T-helper 2 cell treated with Interferon-gamma antibody and Interleukin-4, amounts not matched to agents 5 μg/mL and 100 μg/mL, for 36 hours (primary cell): ENCODE results near the gene GLS.
"Not testable (repeated sequence)": the region's sequence is repeated elsewhere in the genome, so short reads cannot be mapped to it uniquely, and the experiment has no call there.

Experiments
- DNase-seq: peaks from one replicate; pipeline ENCODE4 v3.0.0; 2021; ENCODE audit warnings: low spot score
- H3K27ac Mint-ChIP-seq: one replicate; pipeline ENCODE4 v1.8.0; 2021; ENCODE audit warnings: mild to moderate bottlenecking, mixed read lengths
- H3K27me3 Mint-ChIP-seq: one replicate; pipeline ENCODE4 v1.8.0; 2021; ENCODE audit warnings: low read depth, mixed read lengths
- H3K36me3 Mint-ChIP-seq: one replicate; pipeline ENCODE4 v1.8.0; 2021; ENCODE audit warnings: low read depth, mixed read lengths
- H3K4me1 Mint-ChIP-seq: one replicate; pipeline ENCODE4 v1.8.0; 2021; ENCODE audit warnings: low read depth, mixed read lengths
- H3K4me3 Mint-ChIP-seq: one replicate; pipeline ENCODE4 v1.8.0; 2022; ENCODE audit warnings: mild to moderate bottlenecking, moderate library complexity, mixed read lengths
- H3K9me3 Mint-ChIP-seq: one replicate; pipeline ENCODE4 v1.8.0; 2021; ENCODE audit warnings: mixed read lengths

Gene GLS

DNA sequence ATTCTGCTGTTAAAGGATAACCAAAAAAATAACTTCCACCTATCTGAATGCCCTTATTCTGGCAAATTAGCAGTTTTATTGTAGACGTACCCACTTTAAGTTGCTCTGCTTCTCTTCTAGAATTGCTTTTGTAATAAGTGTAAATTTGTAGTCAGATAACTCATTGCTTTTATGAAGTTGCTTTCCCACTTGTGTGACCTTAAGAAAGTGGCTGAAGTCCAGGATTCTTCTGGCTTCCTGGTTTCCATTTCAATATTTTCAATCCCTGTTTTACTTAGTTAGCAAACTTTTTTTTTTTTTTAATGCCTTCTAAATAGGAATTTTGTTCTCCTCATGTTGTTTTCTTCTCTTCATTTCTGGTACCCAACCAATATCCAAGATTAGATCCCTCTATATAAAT lies 59.8 kb downstream of the GLS start:
- no peaks in the 10 kb centered on the region for H3K27me3 Mint-ChIP-seq
- H3K36me3 Mint-ChIP-seq, result peaks cover 10% of the 10 kb centered on the region
- no peak overlapping the region for H3K27ac Mint-ChIP-seq
- H3K4me3 Mint-ChIP-seq, result no peak overlapping the region
- no peaks in the 10 kb centered on the region for H3K4me1 Mint-ChIP-seq
- DNase-seq, result no peak
- no peaks in the 10 kb centered on the region for H3K9me3 Mint-ChIP-seq

DNA sequence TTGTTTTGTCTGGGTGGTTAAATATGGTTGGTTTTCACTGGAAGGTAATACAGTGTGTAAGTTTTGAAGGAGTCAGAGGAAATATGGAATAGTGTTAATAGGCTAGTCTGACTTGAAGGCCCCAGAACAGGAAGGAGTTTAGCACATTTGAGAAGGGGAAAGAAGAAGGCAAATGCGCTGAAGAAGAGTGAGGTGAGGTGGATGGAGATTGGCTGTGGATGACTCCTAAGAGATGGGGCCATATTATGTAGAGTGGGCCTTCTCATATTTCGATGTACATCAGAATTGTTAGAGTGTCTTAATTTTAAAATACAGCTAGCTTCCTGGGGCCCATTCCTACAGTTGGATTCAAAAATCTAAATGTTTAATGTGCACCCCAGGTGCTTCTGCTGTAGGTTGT lies 61.0 kb downstream of the GLS start:
- Mint-ChIP-seq H3K4me3 (no peak overlapping the region), H3K36me3 (peaks cover 8% of the 10 kb centered on the region)

DNA sequence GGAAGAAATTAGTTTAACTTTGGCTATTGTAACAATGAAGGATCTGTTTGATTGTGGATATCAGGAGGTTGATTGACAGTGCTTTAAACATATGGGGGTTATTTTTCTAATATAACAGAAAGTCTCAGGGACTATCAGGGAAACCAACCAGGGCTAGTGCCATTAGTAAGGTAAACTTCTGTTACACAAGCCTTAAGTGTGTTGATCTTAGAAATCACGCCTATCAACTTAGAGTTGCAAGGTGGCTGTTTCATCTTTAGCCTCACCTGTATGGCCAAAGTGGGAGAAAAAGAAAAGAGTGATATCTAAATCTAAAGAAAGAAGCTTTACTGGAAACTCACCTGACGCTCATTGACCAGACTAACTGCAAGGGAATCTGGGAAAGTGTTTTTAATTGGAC lies 62.1 kb downstream of the GLS start:
- no peaks in the 10 kb centered on the region for H3K27me3 Mint-ChIP-seq
- no peak overlapping the region for H3K27ac Mint-ChIP-seq
- DNase-seq, result no peak
- peaks cover 4% of the 10 kb centered on the region for H3K36me3 Mint-ChIP-seq
- no peak overlapping the region for H3K4me3 Mint-ChIP-seq
- no peaks in the 10 kb centered on the region for H3K9me3 Mint-ChIP-seq
- peaks cover 12% of the 10 kb centered on the region for H3K4me1 Mint-ChIP-seq

More for the DNA sequence above, 61.0 kb downstream of the GLS start:
- no peak for DNase-seq
- no peaks in the 10 kb centered on the region for H3K27me3 Mint-ChIP-seq
- peaks cover 4% of the 10 kb centered on the region for H3K4me1 Mint-ChIP-seq
- H3K9me3 Mint-ChIP-seq, result no peaks in the 10 kb centered on the region
- no peak overlapping the region for H3K27ac Mint-ChIP-seq

DNA sequence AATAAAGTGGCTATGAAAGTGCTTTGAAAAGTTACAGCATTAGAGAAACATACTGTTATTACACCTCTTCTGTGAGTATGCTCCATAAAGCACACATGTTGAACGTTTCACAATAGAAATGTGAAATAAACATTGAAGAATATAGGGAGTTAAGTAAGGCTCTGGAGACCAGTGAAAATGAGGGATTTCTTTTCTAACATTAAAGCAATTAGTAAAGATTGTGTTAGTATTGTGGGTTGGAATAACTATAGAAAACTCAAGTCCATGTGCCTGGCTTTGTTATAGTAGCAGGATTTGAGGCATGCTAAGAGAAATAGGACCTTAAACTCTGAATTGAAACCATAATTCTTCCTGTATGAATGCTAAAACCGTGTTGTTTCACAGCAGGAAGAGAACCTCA lies 63.1 kb downstream of the GLS start:
- H3K27ac Mint-ChIP-seq, result no peak overlapping the region
- H3K4me1 Mint-ChIP-seq, result peaks cover 18% of the 10 kb centered on the region
- H3K27me3 Mint-ChIP-seq, result no peaks in the 10 kb centered on the region
- peaks cover 4% of the 10 kb centered on the region for H3K36me3 Mint-ChIP-seq
- no peak overlapping the region for H3K4me3 Mint-ChIP-seq
- H3K9me3 Mint-ChIP-seq, result no peaks in the 10 kb centered on the region
- no peak for DNase-seq

DNA sequence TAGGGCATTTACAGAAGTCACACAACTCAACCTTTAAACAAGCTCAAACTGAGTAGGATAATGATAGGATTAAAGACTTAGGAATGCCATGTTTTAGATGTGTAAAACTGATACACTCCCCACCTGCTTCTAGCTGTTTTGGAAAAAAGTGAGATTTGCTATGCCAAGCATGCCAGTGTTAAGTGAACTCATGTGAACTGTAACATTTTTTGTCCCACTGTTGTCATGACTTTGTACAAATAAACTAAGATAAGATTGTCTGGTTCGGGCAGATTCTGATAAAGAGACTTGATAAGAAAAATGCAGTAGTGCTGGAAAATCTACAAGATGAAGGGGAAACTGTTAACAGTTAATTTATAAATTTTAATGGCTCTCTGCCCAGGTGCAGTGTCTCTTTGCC lies 66.5 kb downstream of the GLS start:
- no peaks in the 10 kb centered on the region for H3K36me3 Mint-ChIP-seq
- no peaks in the 10 kb centered on the region for H3K9me3 Mint-ChIP-seq
- no peak overlapping the region for H3K4me3 Mint-ChIP-seq
- H3K4me1 Mint-ChIP-seq, result peaks cover 18% of the 10 kb centered on the region
- no peak overlapping the region for H3K27ac Mint-ChIP-seq
- no peaks in the 10 kb centered on the region for H3K27me3 Mint-ChIP-seq
- no peak for DNase-seq

DNA sequence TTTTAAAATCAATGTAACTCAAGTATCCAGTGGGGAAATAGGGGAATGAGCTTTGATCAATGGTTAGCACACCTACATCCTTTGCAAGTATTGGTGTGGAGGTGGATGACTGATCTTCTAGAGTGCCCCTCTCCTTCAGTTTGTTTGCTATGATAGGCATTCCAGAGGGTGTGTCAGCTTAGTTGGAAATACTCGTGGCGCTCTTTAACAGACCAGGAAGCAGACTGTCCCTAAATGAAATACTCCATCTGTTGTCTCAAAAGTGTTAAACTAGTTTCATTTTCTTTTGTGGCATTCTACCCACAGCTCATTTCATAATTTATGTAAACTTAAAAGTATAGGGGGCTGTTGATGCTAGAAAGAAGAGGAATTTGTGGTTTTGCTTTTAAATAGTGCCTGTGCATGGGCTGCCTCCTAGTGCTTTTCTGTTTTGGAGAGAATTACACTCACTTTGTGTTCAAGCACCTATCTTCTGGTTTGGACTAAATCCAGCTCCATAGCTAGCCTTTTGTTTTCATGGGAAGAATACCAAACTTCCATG lies 67.2 kb downstream of the GLS start:
- Mint-ChIP-seq H3K27ac (peak overlapping the region; percentile 78), H3K27me3 (no peaks in the 10 kb centered on the region), H3K36me3 (no peaks in the 10 kb centered on the region), H3K4me3 (peak overlapping the region; percentile 58), H3K9me3 (no peaks in the 10 kb centered on the region), H3K4me1 (peaks cover 18% of the 10 kb centered on the region)
- DNase-seq, result no peak

DNA sequence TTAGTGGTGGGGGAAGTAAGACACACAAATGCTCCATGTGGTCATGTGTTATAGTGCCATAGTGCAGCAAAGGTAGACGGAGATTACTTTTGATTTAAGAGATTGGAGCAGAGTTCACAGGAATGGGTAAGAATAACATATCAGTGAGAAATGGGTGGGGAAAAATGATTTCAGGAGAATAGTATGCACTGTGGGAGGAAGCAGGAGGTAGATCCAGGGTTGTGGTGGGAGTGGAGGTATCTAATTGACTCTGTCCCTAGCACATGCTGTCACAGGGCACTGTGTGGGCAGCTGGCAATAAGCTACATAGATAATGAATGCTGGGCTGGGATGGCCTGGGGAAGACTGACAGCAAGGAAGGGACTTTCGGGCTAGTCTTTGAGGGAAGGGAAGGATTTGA lies 68.0 kb downstream of the GLS start:
- DNase-seq, result peak; percentile 30
- Mint-ChIP-seq H3K4me3 (no peak overlapping the region), H3K27ac (no peak overlapping the region), H3K4me1 (peaks cover 18% of the 10 kb centered on the region), H3K9me3 (no peaks in the 10 kb centered on the region), H3K36me3 (no peaks in the 10 kb centered on the region), H3K27me3 (no peaks in the 10 kb centered on the region)

DNA sequence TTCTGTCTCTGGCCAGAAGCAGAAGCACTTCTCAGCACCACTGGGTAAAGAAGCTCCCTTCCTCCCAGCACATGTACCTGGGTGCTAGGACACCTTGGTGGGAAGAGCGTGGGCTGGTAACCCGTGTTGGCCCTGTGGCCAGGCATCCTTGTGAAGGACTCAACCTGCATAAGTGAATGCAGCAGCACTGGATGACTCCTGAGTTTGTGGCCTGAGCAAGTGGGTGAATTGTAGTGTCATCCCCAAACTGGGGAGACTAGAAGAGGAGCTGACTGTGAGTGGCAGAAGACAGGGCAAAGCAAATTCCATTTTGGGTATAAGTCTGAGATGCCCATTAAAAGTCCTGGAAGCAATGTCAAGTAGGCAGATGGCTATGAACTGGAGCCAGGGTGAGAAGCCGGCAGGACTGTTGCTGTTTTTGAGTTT lies 70.0 kb downstream of the GLS start:
- DNase-seq, result no peak
- Mint-ChIP-seq H3K27ac (no peak overlapping the region), H3K27me3 (no peaks in the 10 kb centered on the region), H3K4me1 (peaks cover 18% of the 10 kb centered on the region), H3K36me3 (no peaks in the 10 kb centered on the region), H3K9me3 (peaks cover under 1% of the 10 kb centered on the region), H3K4me3 (no peak overlapping the region)

DNA sequence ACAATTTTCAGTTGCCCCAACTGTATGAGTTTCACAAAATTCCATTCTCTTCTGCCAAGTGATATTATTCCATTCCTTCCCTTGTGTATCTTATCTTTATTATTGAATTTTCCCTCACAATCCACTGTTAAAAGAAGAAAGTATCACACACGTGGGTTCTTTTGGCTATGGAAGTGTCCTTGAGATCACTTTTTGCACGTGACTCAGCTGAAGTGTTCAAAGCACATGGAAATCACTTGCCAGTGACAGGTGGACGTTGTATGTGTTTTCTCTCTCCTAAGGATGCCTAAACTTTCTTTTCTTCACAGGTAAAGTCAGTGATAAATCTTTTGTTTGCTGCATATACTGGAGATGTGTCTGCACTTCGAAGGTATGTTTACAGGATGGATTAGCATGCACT lies 72.6 kb downstream of the GLS start:
- Mint-ChIP-seq H3K4me1 (peaks cover 6% of the 10 kb centered on the region), H3K9me3 (peaks cover 16% of the 10 kb centered on the region), H3K27ac (no peak overlapping the region), H3K4me3 (no peak overlapping the region), H3K27me3 (no peaks in the 10 kb centered on the region), H3K36me3 (peaks cover 17% of the 10 kb centered on the region)
- no peak for DNase-seq

DNA sequence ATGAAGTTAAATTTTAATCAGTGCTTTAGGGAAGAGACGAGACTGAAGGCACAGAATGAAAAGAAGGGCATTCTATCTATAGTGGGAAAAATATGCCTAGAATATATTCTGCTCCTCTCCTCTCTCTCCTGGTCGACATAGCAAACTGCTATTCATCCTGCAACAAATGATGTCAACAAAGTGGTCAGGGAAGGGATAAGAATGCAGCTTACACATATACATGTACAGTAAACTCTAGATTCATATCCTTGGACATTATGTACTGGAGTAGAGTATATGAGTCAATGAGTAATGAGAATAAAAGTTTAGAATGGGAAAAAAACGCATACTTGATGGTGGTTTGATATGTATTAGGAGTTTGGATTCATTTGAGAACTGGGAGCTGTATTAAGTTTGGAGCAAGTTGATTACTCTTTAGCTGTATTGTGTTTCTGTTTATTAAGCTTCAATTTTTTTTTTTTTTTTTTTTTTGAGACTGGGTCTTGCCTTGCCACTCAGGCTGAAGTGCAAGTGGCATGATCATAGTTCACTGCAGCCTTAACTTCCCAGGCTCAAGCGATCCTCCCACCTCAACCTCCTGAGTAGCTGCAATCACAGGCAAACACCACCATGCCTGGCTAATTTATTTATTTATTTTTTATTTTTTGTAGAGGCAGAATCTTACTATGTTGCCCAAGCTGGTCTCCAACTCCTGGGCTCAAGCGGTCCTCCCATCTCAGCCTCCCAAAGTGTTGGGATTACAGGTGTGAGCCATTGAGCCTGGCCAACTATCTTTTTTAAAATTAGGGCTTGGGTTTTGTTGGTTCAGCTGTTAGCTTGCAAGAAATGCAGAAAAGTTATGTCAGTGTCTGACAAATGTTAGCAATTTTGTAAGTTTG lies 79.5 kb downstream of the GLS start:
- Mint-ChIP-seq H3K36me3 (peaks cover 70% of the 10 kb centered on the region), H3K27me3 (no peaks in the 10 kb centered on the region), H3K4me1 (peaks cover 32% of the 10 kb centered on the region), H3K4me3 (no peak overlapping the region), H3K27ac (no peak overlapping the region), H3K9me3 (peaks cover 16% of the 10 kb centered on the region)
- DNase-seq, result no peak

DNA sequence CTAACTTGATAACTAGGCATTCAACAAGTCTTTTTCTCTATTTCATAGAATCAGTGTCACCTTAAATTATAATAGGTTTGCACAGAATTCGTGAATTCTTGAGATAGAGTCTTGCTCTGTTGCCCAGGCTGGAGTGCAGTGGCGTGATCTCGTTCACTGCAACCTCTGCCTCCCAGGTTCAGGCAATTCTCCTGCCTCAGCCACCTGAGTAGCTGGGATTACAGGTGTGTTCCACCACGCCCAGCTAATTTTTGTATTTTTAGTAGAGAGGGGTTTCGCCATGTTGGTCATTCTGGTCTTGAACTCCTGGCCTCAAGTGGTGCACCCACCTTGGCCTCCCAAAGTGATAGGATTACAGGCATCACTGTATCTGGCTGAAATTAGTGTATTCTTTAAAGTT lies 80.5 kb downstream of the GLS start:
- Mint-ChIP-seq H3K27ac (peak overlapping the region; percentile 21), H3K4me1 (peaks cover 29% of the 10 kb centered on the region), H3K36me3 (peaks cover 73% of the 10 kb centered on the region)
- DNase-seq, H3K4me3 Mint-ChIP-seq, H3K27me3 Mint-ChIP-seq, H3K9me3 Mint-ChIP-seq: not testable (repeated sequence)

DNA sequence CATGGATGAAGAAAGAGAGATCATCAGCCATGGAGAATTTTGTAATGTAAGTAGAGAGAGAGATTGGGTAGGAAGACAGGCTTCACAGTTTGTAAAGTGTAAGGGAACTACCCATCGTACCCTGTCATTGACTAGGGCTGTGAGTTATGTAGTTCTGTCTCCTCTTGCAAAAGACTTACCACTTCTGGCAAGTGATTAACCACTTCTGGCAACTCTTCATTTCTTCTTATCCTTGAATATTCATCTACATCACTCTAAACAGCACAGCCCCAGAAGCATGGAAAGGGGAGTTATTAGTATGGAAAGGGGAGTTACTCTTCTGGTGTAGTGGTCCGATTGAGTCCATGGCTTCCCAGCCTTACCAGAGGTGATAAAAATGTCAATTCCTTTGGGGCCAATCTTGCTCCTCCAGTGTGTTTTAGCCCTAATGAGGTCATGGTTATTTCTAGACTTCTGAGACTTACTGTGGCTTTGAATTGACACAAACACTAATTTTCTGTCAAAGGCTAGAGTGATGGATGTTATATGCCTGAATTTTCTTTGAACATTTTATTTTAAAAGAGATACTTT lies 81.4 kb downstream of the GLS start:
- DNase-seq, result no peak
- peak overlapping the region; percentile 50 for H3K27ac Mint-ChIP-seq
- peaks cover under 1% of the 10 kb centered on the region for H3K9me3 Mint-ChIP-seq
- no peaks in the 10 kb centered on the region for H3K27me3 Mint-ChIP-seq
- no peak overlapping the region for H3K4me3 Mint-ChIP-seq
- H3K36me3 Mint-ChIP-seq, result peaks cover 72% of the 10 kb centered on the region
- H3K4me1 Mint-ChIP-seq, result peaks cover 30% of the 10 kb centered on the region

DNA sequence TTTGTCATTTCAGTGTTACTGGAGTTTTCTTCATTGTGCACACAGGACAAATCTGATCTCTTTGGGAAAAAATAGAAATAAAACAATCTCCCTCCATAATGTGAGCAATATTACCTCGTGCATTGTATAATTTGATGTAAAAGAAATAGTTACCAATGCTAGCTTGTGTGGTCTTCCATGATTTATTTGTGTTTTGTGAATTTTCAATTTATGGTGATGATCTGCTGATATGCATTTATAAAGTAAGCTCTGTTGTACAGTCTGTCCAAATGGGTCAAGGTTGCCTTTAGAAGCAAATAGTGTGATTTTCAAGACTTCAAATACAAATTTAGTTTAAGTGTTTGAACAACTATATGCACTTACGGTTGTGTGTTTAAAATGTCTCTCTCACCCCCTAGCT lies 82.5 kb downstream of the GLS start:
- Mint-ChIP-seq H3K27ac (peak overlapping the region; percentile 58), H3K4me3 (no peak overlapping the region), H3K27me3 (no peaks in the 10 kb centered on the region), H3K36me3 (peaks cover 76% of the 10 kb centered on the region), H3K9me3 (no peaks in the 10 kb centered on the region), H3K4me1 (peaks cover 33% of the 10 kb centered on the region)
- DNase-seq, result no peak

DNA sequence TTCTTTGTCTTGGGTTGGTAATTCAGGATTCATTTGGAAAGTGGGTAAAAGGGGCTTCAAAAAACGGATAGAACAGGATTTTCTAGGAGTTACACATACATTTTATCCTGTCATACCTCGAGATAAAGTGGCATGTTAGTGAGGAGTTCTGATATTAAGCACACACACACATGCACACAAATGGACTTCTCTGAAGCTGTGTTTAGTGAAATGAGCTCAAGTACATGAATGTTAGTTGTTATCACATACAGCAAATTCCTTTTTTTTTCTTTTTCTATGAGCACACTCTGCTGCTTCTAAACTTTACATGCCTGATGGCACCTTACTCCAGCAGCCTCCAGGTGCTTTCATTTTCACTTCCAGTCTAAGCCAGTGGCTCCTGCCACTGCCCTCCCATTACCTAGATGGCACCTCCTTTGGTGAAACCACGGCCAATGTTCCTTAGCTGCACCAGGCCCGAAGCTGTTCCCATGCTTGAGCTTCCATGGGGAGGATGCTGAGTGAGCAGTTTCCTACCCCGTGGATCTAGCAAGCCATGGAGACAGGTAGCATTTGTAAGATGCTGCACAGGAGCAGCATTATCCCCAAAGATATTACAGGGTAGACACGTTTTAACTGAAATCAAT lies 83.7 kb downstream of the GLS start:
- H3K36me3 Mint-ChIP-seq, result peaks cover 79% of the 10 kb centered on the region
- no peaks in the 10 kb centered on the region for H3K9me3 Mint-ChIP-seq
- no peaks in the 10 kb centered on the region for H3K27me3 Mint-ChIP-seq
- DNase-seq, result no peak
- peaks cover 37% of the 10 kb centered on the region for H3K4me1 Mint-ChIP-seq
- peak overlapping the region; percentile 76 for H3K27ac Mint-ChIP-seq
- peak overlapping the region; percentile 36 for H3K4me3 Mint-ChIP-seq
